HEK293 (cell line): ENCODE results near the gene CLEC4G.

Source experiments
- CTCF ChIA-PET: fragments of 350-600 bp; formaldehyde crosslinking; extraction: SDS; loops from one replicate; lab custom pipeline; 2021; ENCODE audit warnings: antibody characterized with exemption; lab: Yijun Ruan, JAX
- POLR2A ChIA-PET: fragments of 300-600 bp; formaldehyde crosslinking; extraction: SDS; loops from one replicate; lab custom pipeline; 2020; ENCODE audit warnings: antibody characterized with exemption, inconsistent platforms; lab: Yijun Ruan, JAX
- H3K27ac ChIP-seq: fragments of 200-500 bp; sonication (Bioruptor generic); 2 replicates; pipeline ENCODE4 v1.5.1; 2014; ENCODE audit warnings: low read depth, low read length, control low read depth, inconsistent platforms; ENCODE audit errors: extremely low read depth
- H3K36me3 ChIP-seq, 2 experiments: fragments of 200-500 bp in 1 of 2; sonication (Bioruptor generic) in 1 of 2; 1 replicate in 1 of 2; 2 replicates in 1 of 2; pipeline ENCODE4 v1.5.1; 2014 to 2017; ENCODE audit warnings: inconsistent platforms in 2 of 2, low read length in 2 of 2; ENCODE audit not compliant: control insufficient read depth in 2 of 2, insufficient read depth in 1 of 2
- H3K4me1 ChIP-seq: fragments of 200-500 bp; sonication (Bioruptor generic); 2 replicates; pipeline ENCODE4 v1.5.1; 2014; ENCODE audit warnings: mild to moderate bottlenecking, low read length, inconsistent platforms; ENCODE audit not compliant: control insufficient read depth, insufficient read depth
- H3K4me3 ChIP-seq: 2 replicates; pipeline ENCODE4 v1.5.1; 2011; ENCODE audit warnings: low read depth, mild to moderate bottlenecking, control low read depth, low read length, moderate library complexity
- H3K9me3 ChIP-seq: fragments of 200-500 bp; sonication (Bioruptor generic); 2 replicates; pipeline ENCODE4 v1.5.1; 2014; ENCODE audit warnings: low read depth, low read length, inconsistent platforms; ENCODE audit not compliant: control insufficient read depth, insufficient read depth
- GLIS2 ChIP-seq: fragments of 450-650 bp; formaldehyde crosslinking; IDR thresholded peaks from 2 replicates; pipeline ENCODE4 v1.5.1; 2016; ENCODE audit warnings: missing biosample characterization, missing genetic modification characterization
- HOXC10 ChIP-seq: sonication (generic); formaldehyde crosslinking; IDR thresholded peaks from 2 replicates; pipeline ENCODE4 v1.8.1; 2023; ENCODE audit warnings: mild to moderate bottlenecking, missing genetic modification reagents
- KLF16 ChIP-seq: fragments of 450-650 bp; formaldehyde crosslinking; IDR thresholded peaks from 2 replicates; pipeline ENCODE4 v1.5.1; 2017; ENCODE audit warnings: missing biosample characterization, missing genetic modification characterization
- ZEB2 ChIP-seq: fragments of 450-650 bp; formaldehyde crosslinking; IDR thresholded peaks from 2 replicates; pipeline ENCODE4 v1.5.1; 2016; ENCODE audit warnings: missing biosample characterization, missing genetic modification characterization
- ZFP37 ChIP-seq: fragments of 450-650 bp; formaldehyde crosslinking; IDR thresholded peaks from 2 replicates; pipeline ENCODE4 v1.5.1; 2016; ENCODE audit warnings: missing biosample characterization, missing genetic modification characterization
- ZFP69B ChIP-seq: fragments of 450-650 bp; formaldehyde crosslinking; IDR thresholded peaks from 2 replicates; pipeline ENCODE4 v1.5.1; 2016; ENCODE audit warnings: missing biosample characterization, missing genetic modification characterization
- ZNF10 ChIP-seq: fragments of 450-650 bp; formaldehyde crosslinking; IDR thresholded peaks from 2 replicates; pipeline ENCODE4 v1.5.1; 2017; ENCODE audit warnings: missing biosample characterization, missing genetic modification characterization
- ZNF133 ChIP-seq: fragments of 450-650 bp; formaldehyde crosslinking; IDR thresholded peaks from 2 replicates; pipeline ENCODE4 v1.5.1; 2016; ENCODE audit warnings: missing biosample characterization, missing genetic modification characterization
- ZNF138 ChIP-seq: fragments of 450-650 bp; formaldehyde crosslinking; IDR thresholded peaks from 2 replicates; pipeline ENCODE4 v1.5.1; 2016; ENCODE audit warnings: missing biosample characterization, missing genetic modification characterization, borderline replicate concordance
- ZNF19 ChIP-seq: fragments of 450-650 bp; formaldehyde crosslinking; IDR thresholded peaks from 2 replicates; pipeline ENCODE4; 2016; ENCODE audit warnings: missing biosample characterization, missing genetic modification characterization, low read depth
- ZNF223 ChIP-seq: fragments of 450-650 bp; formaldehyde crosslinking; IDR thresholded peaks from 2 replicates; pipeline ENCODE4 v1.5.1; 2016; ENCODE audit warnings: missing biosample characterization, missing genetic modification characterization
- ZNF239 ChIP-seq: fragments of 450-650 bp; formaldehyde crosslinking; IDR thresholded peaks from 2 replicates; pipeline ENCODE4 v1.5.1; 2016; ENCODE audit warnings: missing biosample characterization, missing genetic modification characterization
- ZNF311 ChIP-seq: fragments of 450-650 bp; formaldehyde crosslinking; IDR thresholded peaks from 2 replicates; pipeline ENCODE4 v1.5.1; 2017; ENCODE audit warnings: missing biosample characterization, missing genetic modification characterization, borderline replicate concordance
- ZNF404 ChIP-seq: fragments of 450-650 bp; formaldehyde crosslinking; IDR thresholded peaks from 2 replicates; pipeline ENCODE4 v1.5.1; 2017; ENCODE audit warnings: missing biosample characterization, missing genetic modification characterization
- ZNF423 ChIP-seq: fragments of 450-650 bp; formaldehyde crosslinking; IDR thresholded peaks from 2 replicates; pipeline ENCODE4 v1.5.1; 2016; ENCODE audit warnings: missing biosample characterization, missing genetic modification characterization
- ZNF48 ChIP-seq: fragments of 450-650 bp; formaldehyde crosslinking; IDR thresholded peaks from 2 replicates; pipeline ENCODE4 v1.5.1; 2016; ENCODE audit warnings: missing biosample characterization, missing genetic modification characterization
- ZNF560 ChIP-seq: fragments of 450-650 bp; formaldehyde crosslinking; IDR thresholded peaks from 2 replicates; pipeline ENCODE4 v1.5.1; 2017; ENCODE audit warnings: missing biosample characterization, missing genetic modification characterization, borderline replicate concordance
- ZNF654 ChIP-seq: fragments of 450-650 bp; formaldehyde crosslinking; IDR thresholded peaks from 2 replicates; pipeline ENCODE4 v1.5.1; 2016; ENCODE audit warnings: low read depth, missing biosample characterization, missing genetic modification characterization
- ZNF660 ChIP-seq: fragments of 450-650 bp; IDR thresholded peaks from 2 replicates; pipeline ENCODE4 v1.5.1; 2018; ENCODE audit warnings: missing biosample characterization, mild to moderate bottlenecking, missing genetic modification characterization
- ZNF792 ChIP-seq: fragments of 450-650 bp; formaldehyde crosslinking; IDR thresholded peaks from 2 replicates; pipeline ENCODE4 v1.5.1; 2016; ENCODE audit warnings: missing biosample characterization, missing genetic modification characterization
- ZSCAN16 ChIP-seq: fragments of 450-650 bp; formaldehyde crosslinking; IDR thresholded peaks from 2 replicates; pipeline ENCODE4 v1.5.1; 2016; ENCODE audit warnings: missing biosample characterization, missing genetic modification characterization
- TF ChIP-seq, protein P1 (sequence below): fragments of 450-650 bp; formaldehyde crosslinking; IDR thresholded peaks from 2 replicates; pipeline ENCODE4 v1.5.1; 2017; ENCODE audit warnings: missing biosample characterization, missing genetic modification characterization
- TF ChIP-seq, protein P2 (sequence below): fragments of 450-650 bp; formaldehyde crosslinking; IDR thresholded peaks from 2 replicates; pipeline ENCODE4 v1.5.1; 2016; ENCODE audit warnings: missing biosample characterization, missing genetic modification characterization
- TF ChIP-seq, protein P3 (sequence below): fragments of 450-650 bp; formaldehyde crosslinking; IDR thresholded peaks from 2 replicates; pipeline ENCODE4 v1.5.1; 2017; ENCODE audit warnings: missing biosample characterization, missing genetic modification characterization

Gene CLEC4G, protein sequence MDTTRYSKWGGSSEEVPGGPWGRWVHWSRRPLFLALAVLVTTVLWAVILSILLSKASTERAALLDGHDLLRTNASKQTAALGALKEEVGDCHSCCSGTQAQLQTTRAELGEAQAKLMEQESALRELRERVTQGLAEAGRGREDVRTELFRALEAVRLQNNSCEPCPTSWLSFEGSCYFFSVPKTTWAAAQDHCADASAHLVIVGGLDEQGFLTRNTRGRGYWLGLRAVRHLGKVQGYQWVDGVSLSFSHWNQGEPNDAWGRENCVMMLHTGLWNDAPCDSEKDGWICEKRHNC

DNA sequence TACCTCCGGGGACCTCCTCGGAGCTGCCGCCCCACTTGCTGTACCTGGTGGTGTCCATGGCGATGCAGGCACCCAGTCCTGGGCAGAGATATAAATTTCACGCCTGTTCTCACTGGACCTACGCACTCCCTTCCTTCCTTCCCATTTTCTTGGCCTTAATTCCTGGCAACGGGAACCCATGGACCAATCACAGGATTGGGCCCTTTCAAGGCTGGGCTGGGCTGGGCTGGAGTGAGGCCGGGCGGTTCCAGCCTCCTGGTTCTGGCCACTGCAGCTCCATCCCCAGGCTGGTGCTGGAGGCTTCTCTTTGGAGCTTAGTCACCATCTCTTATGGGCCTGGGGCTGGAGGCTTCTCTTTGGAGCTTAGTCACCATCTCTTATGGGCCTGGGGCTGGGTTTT, at the start of gene CLEC4G:
TSS of gene CLEC4G (minus strand) at position 66 of the 400 bp plus-strand sequence. CDS start at position 58, 8 bp downstream.
- H3K9me3 ChIP-seq = no peaks in the 10 kb centered on the region
- H3K4me3 ChIP-seq = no peak within 1 kb of the TSS
- POLR2A ChIA-PET = no interaction called here
- H3K4me1 ChIP-seq = no peaks in the 10 kb centered on the region
- CTCF ChIA-PET = no interaction called here
- H3K27ac ChIP-seq = no peak within 1 kb of the TSS
- no peaks in the 10 kb centered on the region for H3K36me3 ChIP-seq
- TF ChIP-seq ZNF223 (tag by site-specific recombination) = no peak

DNA sequence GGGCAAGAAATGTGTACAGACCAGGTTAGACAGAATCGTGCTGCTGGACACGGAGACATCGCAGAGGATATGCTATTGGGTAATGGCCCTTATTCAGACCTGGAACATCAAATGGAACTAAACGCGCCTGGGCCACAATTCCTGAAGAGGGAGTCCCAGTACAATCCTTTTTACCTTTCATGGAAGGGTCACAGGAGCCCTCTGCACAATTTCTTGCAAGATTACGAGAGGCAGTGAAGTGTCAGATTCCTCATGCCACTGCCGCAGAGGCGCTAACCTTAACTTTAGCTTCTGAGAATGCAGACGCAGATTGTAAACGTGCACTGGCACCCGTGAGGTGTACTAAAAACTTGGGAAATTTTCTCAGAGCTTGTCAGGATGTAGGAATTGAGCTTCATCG, 49.2 kb upstream of the CLEC4G start:
- ChIA-PET CTCF (interaction anchor here (0.6 to 1.7 kb wide), 3 partner anchors 10 to 26 kb away, joined by 3 to 6 read pairs (median 4); no protein-coding TSS in a partner anchor), POLR2A (no interaction called here)
- no peaks in the 10 kb centered on the region for H3K4me1 ChIP-seq
- H3K36me3 ChIP-seq = no peaks in the 10 kb centered on the region
- no peak; the same call in 1 of the 2 replicates for TF ChIP-seq ZNF654 (tag by site-specific recombination)
- no peak for TF ChIP-seq ZNF19 (tag by site-specific recombination)
- TF ChIP-seq ZNF423 (tag by site-specific recombination) = no peak
- no peak for TF ChIP-seq ZSCAN16 (tag by site-specific recombination)
- TF ChIP-seq, protein P1, sequence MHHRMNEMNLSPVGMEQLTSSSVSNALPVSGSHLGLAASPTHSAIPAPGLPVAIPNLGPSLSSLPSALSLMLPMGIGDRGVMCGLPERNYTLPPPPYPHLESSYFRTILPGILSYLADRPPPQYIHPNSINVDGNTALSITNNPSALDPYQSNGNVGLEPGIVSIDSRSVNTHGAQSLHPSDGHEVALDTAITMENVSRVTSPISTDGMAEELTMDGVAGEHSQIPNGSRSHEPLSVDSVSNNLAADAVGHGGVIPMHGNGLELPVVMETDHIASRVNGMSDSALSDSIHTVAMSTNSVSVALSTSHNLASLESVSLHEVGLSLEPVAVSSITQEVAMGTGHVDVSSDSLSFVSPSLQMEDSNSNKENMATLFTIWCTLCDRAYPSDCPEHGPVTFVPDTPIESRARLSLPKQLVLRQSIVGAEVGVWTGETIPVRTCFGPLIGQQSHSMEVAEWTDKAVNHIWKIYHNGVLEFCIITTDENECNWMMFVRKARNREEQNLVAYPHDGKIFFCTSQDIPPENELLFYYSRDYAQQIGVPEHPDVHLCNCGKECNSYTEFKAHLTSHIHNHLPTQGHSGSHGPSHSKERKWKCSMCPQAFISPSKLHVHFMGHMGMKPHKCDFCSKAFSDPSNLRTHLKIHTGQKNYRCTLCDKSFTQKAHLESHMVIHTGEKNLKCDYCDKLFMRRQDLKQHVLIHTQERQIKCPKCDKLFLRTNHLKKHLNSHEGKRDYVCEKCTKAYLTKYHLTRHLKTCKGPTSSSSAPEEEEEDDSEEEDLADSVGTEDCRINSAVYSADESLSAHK (tag by site-specific recombination) = no peak
- TF ChIP-seq ZNF404 (tag by site-specific recombination) = no peak
- TF ChIP-seq ZNF10 (tag by site-specific recombination) = no peak
- TF ChIP-seq ZNF223 (tag by site-specific recombination) = no peak
- TF ChIP-seq ZNF48 (tag by site-specific recombination) = no peak
- TF ChIP-seq ZNF133 (tag by site-specific recombination) = no peak
- TF ChIP-seq HOXC10 = no peak
- TF ChIP-seq ZNF239 (tag by site-specific recombination) = no peak
- TF ChIP-seq ZNF660 (tag by site-specific recombination) = no peak
- TF ChIP-seq GLIS2 = no peak
- no peak for TF ChIP-seq ZNF792 (tag by site-specific recombination)
- TF ChIP-seq ZNF560 (tag by site-specific recombination) = no peak
- no peak for TF ChIP-seq KLF16 (tag by site-specific recombination)
- no peak overlapping the region for H3K4me3 ChIP-seq
- H3K27ac ChIP-seq = no peak overlapping the region
- no peaks in the 10 kb centered on the region for H3K9me3 ChIP-seq

DNA sequence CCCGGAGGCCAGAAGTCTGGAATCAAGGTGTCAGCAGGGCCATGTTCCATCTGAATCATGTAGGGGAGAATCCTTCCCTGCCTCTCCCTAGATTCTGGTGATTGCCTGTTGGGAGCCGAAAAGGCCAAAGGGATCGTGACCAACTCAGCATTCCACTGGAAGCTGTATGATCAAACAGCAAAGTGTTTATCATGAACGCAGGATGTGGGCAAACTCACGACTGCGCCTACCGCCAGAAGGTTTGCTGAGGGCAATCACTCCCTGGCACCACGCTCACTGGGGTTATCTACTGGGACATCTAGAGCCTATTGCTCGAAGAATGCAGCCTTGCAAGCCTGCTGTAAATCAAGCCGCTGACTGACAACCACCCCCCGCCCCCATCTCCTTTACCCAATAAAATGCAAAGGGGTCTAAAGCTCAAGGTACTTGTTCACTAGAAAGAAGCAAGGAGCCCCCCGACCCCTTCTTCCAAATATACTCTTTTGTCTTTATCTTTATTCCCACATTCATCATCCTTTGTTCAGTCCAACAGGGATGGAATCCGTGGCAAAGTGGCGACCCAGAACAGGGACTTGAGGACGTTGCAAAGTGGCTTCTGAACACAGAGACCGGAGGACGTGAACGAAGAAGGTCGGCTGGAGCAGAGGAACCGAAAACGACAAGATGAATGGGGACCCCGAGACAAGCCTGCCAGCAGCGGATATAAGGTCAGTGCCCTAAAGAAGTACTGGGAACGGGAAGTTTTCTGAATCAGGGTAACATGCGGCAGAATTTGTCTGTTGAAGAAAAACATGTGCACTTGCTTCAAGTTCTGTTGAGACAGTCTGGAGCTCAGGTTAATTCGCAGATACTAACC, 47.9 kb upstream of the CLEC4G start:
- H3K9me3 ChIP-seq = no peaks in the 10 kb centered on the region
- H3K4me1 ChIP-seq = no peaks in the 10 kb centered on the region
- ChIA-PET CTCF (no interaction called here), POLR2A (no interaction called here)
- no peak overlapping the region for H3K4me3 ChIP-seq
- H3K27ac ChIP-seq = no peak overlapping the region
- no peaks in the 10 kb centered on the region for H3K36me3 ChIP-seq
- TF ChIP-seq ZEB2 (tag by site-specific recombination) = no peak
- TF ChIP-seq ZNF138 (tag by site-specific recombination) = no peak
- TF ChIP-seq, protein P2, sequence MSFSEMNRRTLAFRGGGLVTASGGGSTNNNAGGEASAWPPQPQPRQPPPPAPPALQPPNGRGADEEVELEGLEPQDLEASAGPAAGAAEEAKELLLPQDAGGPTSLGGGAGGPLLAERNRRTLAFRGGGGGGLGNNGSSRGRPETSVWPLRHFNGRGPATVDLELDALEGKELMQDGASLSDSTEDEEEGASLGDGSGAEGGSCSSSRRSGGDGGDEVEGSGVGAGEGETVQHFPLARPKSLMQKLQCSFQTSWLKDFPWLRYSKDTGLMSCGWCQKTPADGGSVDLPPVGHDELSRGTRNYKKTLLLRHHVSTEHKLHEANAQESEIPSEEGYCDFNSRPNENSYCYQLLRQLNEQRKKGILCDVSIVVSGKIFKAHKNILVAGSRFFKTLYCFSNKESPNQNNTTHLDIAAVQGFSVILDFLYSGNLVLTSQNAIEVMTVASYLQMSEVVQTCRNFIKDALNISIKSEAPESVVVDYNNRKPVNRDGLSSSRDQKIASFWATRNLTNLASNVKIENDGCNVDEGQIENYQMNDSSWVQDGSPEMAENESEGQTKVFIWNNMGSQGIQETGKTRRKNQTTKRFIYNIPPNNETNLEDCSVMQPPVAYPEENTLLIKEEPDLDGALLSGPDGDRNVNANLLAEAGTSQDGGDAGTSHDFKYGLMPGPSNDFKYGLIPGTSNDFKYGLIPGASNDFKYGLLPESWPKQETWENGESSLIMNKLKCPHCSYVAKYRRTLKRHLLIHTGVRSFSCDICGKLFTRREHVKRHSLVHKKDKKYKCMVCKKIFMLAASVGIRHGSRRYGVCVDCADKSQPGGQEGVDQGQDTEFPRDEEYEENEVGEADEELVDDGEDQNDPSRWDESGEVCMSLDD = no peak
- TF ChIP-seq ZFP69B (tag by site-specific recombination) = no peak
- no peak for TF ChIP-seq ZFP37 (tag by site-specific recombination)
- TF ChIP-seq, protein P3, sequence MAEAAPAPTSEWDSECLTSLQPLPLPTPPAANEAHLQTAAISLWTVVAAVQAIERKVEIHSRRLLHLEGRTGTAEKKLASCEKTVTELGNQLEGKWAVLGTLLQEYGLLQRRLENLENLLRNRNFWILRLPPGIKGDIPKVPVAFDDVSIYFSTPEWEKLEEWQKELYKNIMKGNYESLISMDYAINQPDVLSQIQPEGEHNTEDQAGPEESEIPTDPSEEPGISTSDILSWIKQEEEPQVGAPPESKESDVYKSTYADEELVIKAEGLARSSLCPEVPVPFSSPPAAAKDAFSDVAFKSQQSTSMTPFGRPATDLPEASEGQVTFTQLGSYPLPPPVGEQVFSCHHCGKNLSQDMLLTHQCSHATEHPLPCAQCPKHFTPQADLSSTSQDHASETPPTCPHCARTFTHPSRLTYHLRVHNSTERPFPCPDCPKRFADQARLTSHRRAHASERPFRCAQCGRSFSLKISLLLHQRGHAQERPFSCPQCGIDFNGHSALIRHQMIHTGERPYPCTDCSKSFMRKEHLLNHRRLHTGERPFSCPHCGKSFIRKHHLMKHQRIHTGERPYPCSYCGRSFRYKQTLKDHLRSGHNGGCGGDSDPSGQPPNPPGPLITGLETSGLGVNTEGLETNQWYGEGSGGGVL (tag by site-specific recombination) = no peak
- no peak for TF ChIP-seq ZNF311 (tag by site-specific recombination)
